HG03095 (cell line): ENCODE results near the gene MBNL2.

ENCODE experiments used
- ATAC-seq: cut with Tn5 transposase; IDR thresholded peaks from one replicate; pipeline ENCODE4 v1.9.1; 2021; ENCODE audit warnings: moderate library complexity; ENCODE audit not compliant: unreplicated experiment

Gene MBNL2

GRCh38 chr13:97369261-97369893, 147.2 kb downstream of the MBNL2 start:
- peak; percentile 64 for ATAC-seq

DNA sequence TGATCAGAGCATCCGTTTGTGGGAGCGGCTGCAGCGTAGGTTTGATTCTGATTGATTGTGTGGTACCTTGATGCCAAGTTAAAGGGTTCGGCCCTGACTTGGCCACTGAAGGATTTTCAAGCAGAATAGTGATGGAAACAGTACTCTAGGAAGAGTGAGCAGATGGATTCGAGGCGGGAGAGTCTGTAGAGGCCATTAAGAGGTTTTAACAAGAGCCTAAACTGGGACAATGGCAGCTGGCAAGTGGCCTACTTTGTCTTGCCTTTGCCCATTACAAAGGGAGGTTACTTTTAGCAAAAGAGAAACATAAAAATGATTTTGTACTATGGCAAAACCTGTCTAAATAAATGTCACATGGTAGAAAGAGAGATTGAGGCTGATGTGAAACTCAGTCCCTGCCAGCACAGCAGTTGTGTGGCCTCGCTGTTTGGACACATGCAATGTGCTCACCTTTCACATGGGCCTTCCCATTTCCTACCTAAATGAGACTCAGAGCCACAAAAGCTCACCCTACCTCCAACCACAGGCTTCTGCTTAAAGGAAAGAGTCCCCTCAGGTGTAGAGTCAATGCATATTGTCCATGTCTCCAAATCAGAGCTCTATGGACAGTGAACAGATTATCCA, 149.5 kb downstream of the MBNL2 start:
- no peak for ATAC-seq

- ATAC-seq: no peak
Measured at GRCh38 chr13:97372936-97373335, 150.8 kb downstream of the MBNL2 start.

- ATAC-seq: no peak
Measured at GRCh38 chr13:97373787-97374186, 151.7 kb downstream of the MBNL2 start.

DNA sequence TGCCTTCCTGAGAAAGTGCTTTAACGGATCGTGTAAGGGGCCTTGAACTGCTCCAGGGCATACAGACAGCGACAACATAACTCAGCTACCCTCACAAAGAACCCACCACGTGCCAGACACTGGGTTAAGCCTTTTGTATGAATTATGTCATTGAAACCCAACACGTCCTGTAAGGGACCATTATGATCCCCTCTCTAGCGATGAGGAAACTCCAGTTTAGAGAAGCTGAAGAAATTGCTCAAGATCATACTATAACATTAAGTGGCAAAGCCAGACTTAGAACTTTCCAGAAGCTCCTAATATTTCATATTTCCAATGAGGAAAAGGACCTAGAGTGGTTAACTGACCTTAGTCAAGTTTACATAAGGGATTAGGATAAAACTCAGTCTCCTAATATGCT, 154.8 kb downstream of the MBNL2 start:
- ATAC-seq: no peak

DNA sequence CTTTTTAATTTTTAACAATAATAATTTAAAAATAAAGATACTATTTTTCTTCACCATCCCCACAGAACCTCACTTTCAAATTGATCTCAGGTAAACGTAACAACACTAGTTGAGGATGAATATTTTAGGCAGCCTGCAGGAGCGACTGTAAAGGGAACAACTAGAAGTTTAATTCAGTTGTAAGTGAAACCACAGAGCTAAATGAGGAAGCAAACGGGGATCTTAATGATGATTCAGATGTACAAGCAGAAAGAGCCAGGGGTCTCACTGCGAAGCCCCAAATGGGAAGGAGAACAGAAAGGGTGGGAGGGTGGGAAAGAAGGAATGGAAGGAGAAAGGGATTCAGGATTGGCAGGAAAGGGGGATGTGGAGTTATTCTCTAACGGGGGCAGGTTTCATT, 157.3 kb downstream of the MBNL2 start:
- no peak for ATAC-seq

GRCh38 chr13:97380696-97381095, 158.6 kb downstream of the MBNL2 start:
- no peak for ATAC-seq

DNA sequence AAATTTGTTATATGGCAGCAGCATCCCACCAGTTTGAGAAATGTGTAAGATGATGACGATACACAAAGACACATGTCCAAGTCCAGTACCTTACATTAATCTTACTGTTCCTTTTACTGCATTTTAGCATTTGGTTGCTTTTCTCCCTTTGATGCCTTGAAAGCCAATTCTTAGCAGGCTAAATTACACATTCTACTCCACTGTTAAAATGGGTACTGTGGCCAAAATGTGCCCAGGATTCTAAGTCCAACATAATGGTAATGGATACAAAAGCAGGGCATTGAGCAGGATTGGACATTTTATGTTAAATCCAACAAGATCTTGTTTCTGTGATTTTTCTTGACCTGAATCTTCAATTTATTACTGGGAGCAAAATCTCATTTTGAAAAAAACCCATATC, 159.1 kb downstream of the MBNL2 start:
- ATAC-seq: no peak

- ATAC-seq: no peak
Measured at GRCh38 chr13:97382276-97382675, 160.1 kb downstream of the MBNL2 start.

DNA sequence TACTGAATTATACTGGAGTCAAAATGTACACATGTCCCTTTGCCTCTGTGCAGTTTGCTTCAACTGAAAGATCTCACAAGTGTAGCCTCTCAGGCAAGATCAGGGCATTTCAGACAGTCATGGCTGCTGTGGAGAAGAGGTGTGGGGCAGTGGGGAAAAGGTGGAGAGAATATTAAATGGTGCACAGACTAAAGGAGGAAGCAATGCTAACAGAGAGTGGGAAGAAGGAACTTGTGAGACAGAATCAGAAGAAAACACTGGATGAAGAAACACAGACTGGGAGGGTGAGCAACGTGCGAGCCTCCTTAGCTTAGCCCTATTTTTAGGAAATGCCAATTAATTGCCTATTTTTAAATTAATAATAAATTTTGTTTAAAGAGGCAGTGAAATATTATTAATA, 162.2 kb downstream of the MBNL2 start:
- no peak for ATAC-seq

- ATAC-seq: no peak
Measured at GRCh38 chr13:97385146-97385545, 163.0 kb downstream of the MBNL2 start.

- ATAC-seq: no peak
Measured at GRCh38 chr13:97385854-97386253, 163.7 kb downstream of the MBNL2 start.

GRCh38 chr13:97386801-97387484, 164.8 kb downstream of the MBNL2 start:
- ATAC-seq: no peak

DNA sequence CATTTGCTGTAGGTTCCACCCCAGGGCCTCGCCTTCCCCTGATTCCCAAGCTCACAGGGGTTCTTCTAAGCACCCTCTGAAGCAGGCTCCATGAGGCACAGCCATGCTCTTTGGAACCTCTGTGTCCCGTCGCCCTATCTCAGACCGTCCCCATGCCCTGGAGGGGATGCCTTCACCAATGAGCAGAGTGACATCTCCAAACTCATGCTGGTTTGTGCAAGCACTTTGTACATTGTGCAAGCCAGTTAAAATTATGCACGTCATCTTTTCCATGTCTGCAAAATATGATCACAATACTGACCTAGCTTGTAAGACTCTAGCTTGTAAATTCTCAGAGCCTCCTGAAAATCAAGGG, 165.3 kb downstream of the MBNL2 start:
- ATAC-seq: no peak

GRCh38 chr13:97387890-97388289, 165.8 kb downstream of the MBNL2 start:
- ATAC-seq: no peak

DNA sequence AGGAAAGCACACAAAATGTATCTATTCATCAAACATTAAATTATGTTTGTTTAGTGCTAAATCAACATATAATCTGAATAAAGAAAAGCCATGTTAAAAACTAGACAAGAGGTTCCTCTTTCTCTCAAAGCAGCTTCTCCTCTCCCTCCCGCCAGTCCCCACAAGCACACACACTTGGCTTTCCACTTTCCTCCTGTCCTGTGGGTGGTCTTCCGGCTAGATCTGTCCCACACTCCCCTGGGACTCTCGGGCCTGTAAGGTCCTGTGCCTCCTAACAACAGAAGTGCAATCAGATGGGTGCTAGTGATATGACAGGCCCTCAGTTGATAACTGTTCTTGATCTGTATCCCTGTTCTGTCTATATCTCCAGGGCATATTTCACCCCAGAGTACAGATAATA, 166.2 kb downstream of the MBNL2 start:
- no peak for ATAC-seq

- ATAC-seq: no peak
Measured at GRCh38 chr13:97390941-97391600, 168.9 kb downstream of the MBNL2 start.

DNA sequence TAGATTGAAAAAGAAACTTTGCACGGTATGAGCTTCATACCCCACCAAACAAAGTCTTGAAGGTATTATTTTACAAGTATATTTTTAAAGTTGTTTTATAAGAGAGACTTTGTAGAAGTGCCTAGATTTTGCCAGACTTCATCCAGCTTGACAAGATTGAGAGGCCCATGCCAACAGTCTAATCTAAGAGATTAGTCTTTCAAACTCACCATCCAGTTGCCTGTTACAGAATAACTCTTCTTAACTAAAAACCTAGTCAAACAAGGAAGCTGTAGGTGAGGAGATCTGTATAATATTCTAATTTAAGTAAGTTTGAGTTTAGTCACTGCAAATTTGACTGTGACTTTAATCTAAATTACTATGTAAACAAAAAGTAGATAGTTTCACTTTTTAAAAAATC, 169.9 kb downstream of the MBNL2 start:
- no peak for ATAC-seq

DNA sequence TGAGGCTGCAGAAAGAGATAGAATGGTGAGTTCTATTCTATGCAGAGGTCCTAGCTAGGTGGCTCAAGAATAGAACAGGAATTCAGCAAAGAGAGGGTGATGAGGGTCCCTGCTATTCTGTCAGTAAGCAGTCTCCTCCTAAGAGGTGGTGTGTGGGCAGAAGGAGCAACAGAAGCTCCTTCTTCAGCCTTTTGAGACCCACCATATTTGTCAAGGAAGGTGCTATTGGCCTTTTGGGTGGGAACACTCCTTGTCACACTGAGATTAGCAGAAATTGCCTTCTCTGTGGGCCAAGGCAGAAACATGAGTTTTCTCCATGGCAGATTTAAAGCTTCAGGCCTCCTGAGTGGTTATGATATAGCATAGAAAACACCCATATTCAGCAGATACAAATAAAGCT, 172.4 kb downstream of the MBNL2 start:
- ATAC-seq: no peak

- no peak for ATAC-seq
Measured at GRCh38 chr13:97395447-97396136, 173.5 kb downstream of the MBNL2 start.

GRCh38 chr13:97397267-97397666, 175.1 kb downstream of the MBNL2 start:
- no peak for ATAC-seq
